Measurements from ENCODE around the gene OSBPL1A.

OSBPL1A gene

GRCh38 chr18:24322584-24323136 lies 75.0 kb downstream of the OSBPL1A start:
- no peak for DNase-seq

GRCh38 chr18:24321071-24321470 lies 76.6 kb downstream of the OSBPL1A start:
- no peak for DNase-seq

GRCh38 chr18:24319757-24320156 lies 77.9 kb downstream of the OSBPL1A start:
- DNase-seq, result no peak

GRCh38 chr18:24317370-24317769 lies 80.3 kb downstream of the OSBPL1A start:
- no peak for DNase-seq

GRCh38 chr18:24315170-24315569 lies 82.5 kb downstream of the OSBPL1A start:
- no peak for DNase-seq

GRCh38 chr18:24306201-24306600 lies 91.4 kb downstream of the OSBPL1A start:
- no peak for DNase-seq

GRCh38 chr18:24300703-24301102 lies 96.9 kb downstream of the OSBPL1A start:
- DNase-seq, result no peak

GRCh38 chr18:24296276-24296675 lies 101.3 kb downstream of the OSBPL1A start:
- no peak for DNase-seq

- DNase-seq, result no peak
Measured at GRCh38 chr18:24293254-24293653, 104.4 kb downstream of the OSBPL1A start.

- DNase-seq, result no peak
Measured at GRCh38 chr18:24278591-24278990, 119.0 kb downstream of the OSBPL1A start.

GRCh38 chr18:24277516-24278195 lies 120.0 kb downstream of the OSBPL1A start:
- DNase-seq, result no peak

GRCh38 chr18:24276994-24277393 lies 120.6 kb downstream of the OSBPL1A start:
- DNase-seq, result no peak

- no peak for DNase-seq
Measured at GRCh38 chr18:24274837-24275236, 122.8 kb downstream of the OSBPL1A start.

GRCh38 chr18:24273596-24273995 lies 124.0 kb downstream of the OSBPL1A start:
- DNase-seq, result no peak

GRCh38 chr18:24272229-24272525 lies 125.4 kb downstream of the OSBPL1A start:
- no peak for DNase-seq

- peak; percentile 14 for DNase-seq
Measured at GRCh38 chr18:24271381-24272228, 126.0 kb downstream of the OSBPL1A start.

GRCh38 chr18:24270937-24271380 lies 126.7 kb downstream of the OSBPL1A start:
- DNase-seq, result no peak

- DNase-seq, result no peak
Measured at GRCh38 chr18:24270358-24270936, 127.2 kb downstream of the OSBPL1A start.

- no peak for DNase-seq
Measured at GRCh38 chr18:24268784-24269550, 128.7 kb downstream of the OSBPL1A start.

- no peak for DNase-seq
Measured at GRCh38 chr18:24267878-24268277, 129.7 kb downstream of the OSBPL1A start.

- DNase-seq, result no peak
Measured at GRCh38 chr18:24266131-24266530, 131.5 kb downstream of the OSBPL1A start.

GRCh38 chr18:24265502-24266064 lies 132.0 kb downstream of the OSBPL1A start:
- no peak for DNase-seq

- no peak for DNase-seq
Measured at GRCh38 chr18:24263050-24263449, 134.6 kb downstream of the OSBPL1A start.

Data from activated naive CD4-positive, alpha-beta T cell treated with anti-CD3 and anti-CD28 coated beads, Interleukin-2, amount 50 U/mL, for 16 hours (primary cell).